Keratinocyte (primary cell): ENCODE measurements around the gene TBC1D8. TPM values are rescaled to one million over a fixed set of nuclear protein-coding genes. Genes with fewer than 3 reads are reported as not detected.

Source experiments
- DNase-seq: peaks from one replicate; pipeline ENCODE4 v3.0.0-alpha.2; 2011; ENCODE audit warnings: low read depth, missing footprints, low spot score
- FAIRE-seq: peaks from 2 replicates; lab custom pipeline; 2011; peaks lifted over from hg19 to GRCh38; lab: Jason Lieb, UNC
- H2AFZ ChIP-seq: 2 replicates; pipeline ENCODE4 v1.6.0; 2012; ENCODE audit warnings: low read length, control low read depth, inconsistent platforms; ENCODE audit not compliant: control insufficient read depth
- H3K27ac ChIP-seq: 2 replicates; pipeline ENCODE4 v1.5.1; 2011; ENCODE audit warnings: low read length; ENCODE audit not compliant: control insufficient read depth, insufficient read depth
- H3K27me3 ChIP-seq: 3 replicates; pipeline ENCODE4 v1.6.0; 2011; ENCODE audit warnings: low read length; ENCODE audit not compliant: control insufficient read depth, insufficient read depth; ENCODE audit errors: extremely low read depth
- H3K36me3 ChIP-seq, 2 experiments: 2 replicates in 1 of 2; 3 replicates in 1 of 2; pipeline ENCODE4 v1.5.1; 2011; ENCODE audit warnings: low read length in 2 of 2, mild to moderate bottlenecking in 1 of 2; ENCODE audit not compliant: control insufficient read depth in 2 of 2, insufficient read depth in 2 of 2; ENCODE audit errors: extremely low read depth in 1 of 2
- H3K4me1 ChIP-seq: 3 replicates; pipeline ENCODE4 v1.5.1; 2011; ENCODE audit warnings: low read length; ENCODE audit not compliant: control insufficient read depth, insufficient read depth; ENCODE audit errors: extremely low read depth
- H3K4me2 ChIP-seq: 3 replicates; pipeline ENCODE4 v1.6.0; 2011; ENCODE audit warnings: low read depth, low read length; ENCODE audit not compliant: control insufficient read depth, insufficient read depth; ENCODE audit errors: extremely low read depth
- H3K4me3 ChIP-seq, 3 experiments: fragments of 200-600 bp in 1 of 3; sonication (generic) in 1 of 3; 2 replicates in 2 of 3; 3 replicates in 1 of 3; pipeline ENCODE4 v1.5.1; 2011 to 2016; ENCODE audit warnings: low read length in 3 of 3, mild to moderate bottlenecking in 3 of 3, control low read depth in 2 of 3, inconsistent platforms in 1 of 3, low read depth in 1 of 3, mixed read lengths in 1 of 3, mixed run types in 1 of 3, moderate library complexity in 1 of 3; ENCODE audit not compliant: control insufficient read depth in 2 of 3, insufficient read depth in 2 of 3; ENCODE audit errors: extremely low read depth in 1 of 3
- H3K79me2 ChIP-seq: 2 replicates; pipeline ENCODE4 v1.6.0; 2012; ENCODE audit warnings: low read length; ENCODE audit not compliant: control insufficient read depth, insufficient read depth
- H3K9ac ChIP-seq: 3 replicates; pipeline ENCODE4 v1.6.0; 2011; ENCODE audit warnings: low read length; ENCODE audit not compliant: control insufficient read depth, insufficient read depth; ENCODE audit errors: extremely low read depth
- H3K9me1 ChIP-seq: 3 replicates; pipeline ENCODE4 v1.6.0; 2011; ENCODE audit warnings: low read length; ENCODE audit not compliant: control insufficient read depth, insufficient read depth; ENCODE audit errors: extremely low read depth
- H3K9me3 ChIP-seq: 2 replicates; pipeline ENCODE4 v1.5.1; 2012; ENCODE audit warnings: low read depth, low read length; ENCODE audit not compliant: control insufficient read depth
- H4K20me1 ChIP-seq: 3 replicates; pipeline ENCODE4 v1.6.0; 2011; ENCODE audit warnings: low read length; ENCODE audit not compliant: control insufficient read depth, insufficient read depth; ENCODE audit errors: extremely low read depth
- CTCF ChIP-seq, 3 experiments: IDR thresholded peaks in 1 of 3; conservative IDR thresholded peaks in 1 of 3; optimal IDR thresholded peaks in 1 of 3; 2 replicates in 2 of 3; 3 replicates in 1 of 3; pipeline versions ENCODE3 to v1.5.1; 2011; ENCODE audit warnings: low read length in 3 of 3, mild to moderate bottlenecking in 3 of 3, moderate library complexity in 2 of 3, control low read depth in 1 of 3, inconsistent platforms in 1 of 3; ENCODE audit not compliant: insufficient read depth in 2 of 3; ENCODE audit errors: extremely low read depth in 1 of 3
- EZH2 ChIP-seq: IDR thresholded peaks from one replicate; pipeline ENCODE4 v1.6.1; 2012; ENCODE audit warnings: inconsistent platforms, mild to moderate bottlenecking, low read length, moderate library complexity
- dilution Hi-C: fragments of 300-500 bp; cut with MboI; formaldehyde crosslinking; loops from one replicate; pipeline ENCODE4 v1.7.0; 2020; ENCODE audit warnings: low sequenced_read_pairs; ENCODE audit not compliant: extremely low pct_ligation_motif_present
- polyA plus RNA-seq, 5 experiments: library from polyadenylated mRNA; depleted of rRNA in 3 of 5; stranded (reverse) in 3 of 5; stranded (forward) in 1 of 5; unstranded in 1 of 5; fragments of >200 nt; gene quantifications; 1 replicate in 1 of 5; 2 replicates in 3 of 5; 3 replicates in 1 of 5; pipeline versions ENCODE4 v1.2.1 to v1.2.3, GENCODE V29; 2011 to 2012; ENCODE audit warnings: missing spikeins in 2 of 5, low read depth in 1 of 5, low replicate concordance in 1 of 5

The TBC1D8 gene
- polyA plus RNA-seq, 1 donor (not counting 4 experiments of a cell fraction or from before 2014, with no cell fraction given): 13.8 TPM

DNA sequence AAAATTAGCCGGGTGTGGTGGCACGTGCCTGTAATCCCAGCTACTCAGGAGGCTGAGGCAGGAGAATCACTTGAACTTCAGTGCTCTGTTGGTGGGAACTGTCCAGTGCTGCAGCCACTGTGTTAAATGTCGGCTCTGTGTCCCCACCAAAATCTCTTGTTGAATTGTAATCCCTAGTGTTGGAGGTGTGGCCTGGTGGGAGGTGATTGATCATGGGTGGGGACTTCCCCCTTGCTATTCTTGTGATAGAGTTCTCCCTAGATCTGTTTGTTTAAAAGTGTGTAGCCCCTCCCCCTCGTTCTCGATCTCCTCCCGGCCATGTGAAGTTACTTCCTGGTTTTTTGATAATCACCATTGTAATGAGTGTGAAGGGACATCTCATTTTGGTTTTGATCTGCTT lies 158.9 kb downstream of the TBC1D8 start:
- dilution Hi-C loops: no loop called here
- Histone ChIP-seq H3K4me2 (no peak overlapping the region), H3K79me2 (no peaks in the 10 kb centered on the region), H3K27ac (no peak overlapping the region), H3K4me3 (no peak overlapping the region), H3K27me3 (no peaks in the 10 kb centered on the region), H3K4me1 (no peaks in the 10 kb centered on the region), H3K36me3 (peaks cover 0 to 42% of the 10 kb centered on the region in 2 experiments), H3K9me3 (no peaks in the 10 kb centered on the region), H3K9me1 (no peaks in the 10 kb centered on the region), H2AFZ (no peak overlapping the region), H3K9ac (no peak overlapping the region), H4K20me1 (no peaks in the 10 kb centered on the region)
- FAIRE-seq (no peak), DNase-seq (no peak)
- TF ChIP-seq EZH2: no peak
- no peak for TF ChIP-seq CTCF (optimal IDR thresholded peaks at IDR 0.05 in 1 of 3, IDR thresholded peaks at IDR 0.05 in 1 of 3, conservative IDR thresholded peaks at IDR 0.05 in 1 of 3; ENCODE audit: extremely low read depth in 1 of 3, insufficient read depth in 2 of 3, low read length in 3 of 3)

- dilution Hi-C loops: no loop called here
- Histone ChIP-seq H3K9me1 (no peaks in the 10 kb centered on the region), H3K9me3 (no peaks in the 10 kb centered on the region), H3K4me1 (no peaks in the 10 kb centered on the region), H3K9ac (no peak overlapping the region), H3K27ac (no peak overlapping the region), H3K4me2 (no peak overlapping the region), H2AFZ (no peak overlapping the region), H3K4me3 (no peak overlapping the region), H4K20me1 (no peaks in the 10 kb centered on the region), H3K36me3 (peaks cover 0 to 38% of the 10 kb centered on the region in 2 experiments), H3K79me2 (no peaks in the 10 kb centered on the region), H3K27me3 (no peaks in the 10 kb centered on the region)
- FAIRE-seq (no peak), DNase-seq (no peak)
- TF ChIP-seq CTCF (optimal IDR thresholded peaks at IDR 0.05 in 1 of 3, IDR thresholded peaks at IDR 0.05 in 1 of 3, conservative IDR thresholded peaks at IDR 0.05 in 1 of 3; ENCODE audit: extremely low read depth in 1 of 3, insufficient read depth in 2 of 3, low read length in 3 of 3) (no peak), EZH2 (no peak)
Measured at GRCh38 chr2:100991404-100991773, 159.8 kb downstream of the TBC1D8 start.
